Measurements from ENCODE around the gene HES2. TPM values are rescaled to one million over a fixed set of nuclear protein-coding genes. Genes with fewer than 3 reads are reported as not detected.
"Not testable (repeated sequence)": the region's sequence is repeated elsewhere in the genome, so short reads cannot be mapped to it uniquely, and the experiment has no call there.

The HES2 gene
- total RNA-seq (2014; rRNA removed; shearing (Covaris generic)): under 0.01 and 0.10 TPM in 2 replicates

GRCh38 chr1:6419804-6420453, at the start of gene HES2:
HES2 (minus strand) TSS chr1:6419919; CDS start chr1:6419820, 99 bp downstream.
- no peak for DNase-seq (ENCODE audit: low read depth)

- no peak for DNase-seq (ENCODE audit: low read depth)
Observed at GRCh38 chr1:6468729-6469461, 49.2 kb upstream of the HES2 start.

GRCh38 chr1:6467744-6468688, 48.3 kb upstream of the HES2 start:
- no peak for DNase-seq (ENCODE audit: low read depth)

GRCh38 chr1:6467224-6467623, 47.5 kb upstream of the HES2 start:
- no peak for DNase-seq (ENCODE audit: low read depth)

- no peak for DNase-seq (ENCODE audit: low read depth)
Observed at GRCh38 chr1:6466751-6467150, 47.0 kb upstream of the HES2 start.

GRCh38 chr1:6466023-6466422, 46.3 kb upstream of the HES2 start, which contains the start of gene TNFRSF25:
TNFRSF25 (minus strand) TSS chr1:6466173; CDS start chr1:6466107, 66 bp downstream.
- DNase-seq (ENCODE audit: low read depth): no peak

GRCh38 chr1:6465461-6466005, 45.8 kb upstream of the HES2 start:
- no peak for DNase-seq (ENCODE audit: low read depth)

GRCh38 chr1:6464915-6465314, 45.2 kb upstream of the HES2 start:
- DNase-seq (ENCODE audit: low read depth): no peak

- no peak for DNase-seq (ENCODE audit: low read depth)
Observed at GRCh38 chr1:6464514-6464836, 44.8 kb upstream of the HES2 start.

GRCh38 chr1:6463120-6463412, 43.3 kb upstream of the HES2 start:
- no peak for DNase-seq (ENCODE audit: low read depth)

GRCh38 chr1:6462412-6463119, 42.8 kb upstream of the HES2 start:
- no peak for DNase-seq (ENCODE audit: low read depth)

- no peak for DNase-seq (ENCODE audit: low read depth)
Observed at GRCh38 chr1:6461538-6462411, 42.1 kb upstream of the HES2 start.

- DNase-seq (ENCODE audit: low read depth): no peak
Observed at GRCh38 chr1:6461051-6461530, 41.4 kb upstream of the HES2 start.

- DNase-seq (ENCODE audit: low read depth): no peak
Observed at GRCh38 chr1:6460301-6461050, 40.8 kb upstream of the HES2 start.

GRCh38 chr1:6459850-6460265, 40.1 kb upstream of the HES2 start:
- no peak for DNase-seq (ENCODE audit: low read depth)

GRCh38 chr1:6456800-6457466, 37.2 kb upstream of the HES2 start:
- DNase-seq (ENCODE audit: low read depth): no peak

GRCh38 chr1:6455752-6456520, 36.2 kb upstream of the HES2 start:
- DNase-seq (ENCODE audit: low read depth): not testable (repeated sequence)
